Measurements from ENCODE around the gene SLC46A3.

- no peak for TF ChIP-seq POLR2AphosphoS5 (IDR thresholded peaks at IDR 0.05)
- TF ChIP-seq POLR2A (IDR thresholded peaks at IDR 0.05), result no peak
Observed at GRCh38 chr13:28684257-28684656, 34.5 kb downstream of the SLC46A3 start.
